ENCODE data around the gene PHACTR1.

Gene PHACTR1

GRCh38 chr6:12958052-12958706 lies 241.6 kb downstream of the PHACTR1 start:
- no peak for DNase-seq

- no peak for DNase-seq
These were observed 245.2 kb downstream of the PHACTR1 start for GRCh38 chr6:12961761-12962160.

- DNase-seq: no peak
These were observed 246.0 kb downstream of the PHACTR1 start for GRCh38 chr6:12962529-12962928.

GRCh38 chr6:12962987-12963386 lies 246.4 kb downstream of the PHACTR1 start:
- no peak for DNase-seq

- no peak for DNase-seq
These were observed 247.0 kb downstream of the PHACTR1 start for GRCh38 chr6:12963567-12963966.

GRCh38 chr6:12967686-12968085 lies 251.1 kb downstream of the PHACTR1 start:
- no peak for DNase-seq

GRCh38 chr6:12968290-12968689 lies 251.7 kb downstream of the PHACTR1 start:
- no peak for DNase-seq

- no peak for DNase-seq
These were observed 252.4 kb downstream of the PHACTR1 start for GRCh38 chr6:12968839-12969558.

GRCh38 chr6:12969966-12970365 lies 253.4 kb downstream of the PHACTR1 start:
- DNase-seq: no peak

- no peak for DNase-seq
These were observed 256.8 kb downstream of the PHACTR1 start for GRCh38 chr6:12973386-12973785.

- DNase-seq: no peak
These were observed 258.0 kb downstream of the PHACTR1 start for GRCh38 chr6:12974551-12974950.

GRCh38 chr6:12976366-12976765 lies 259.8 kb downstream of the PHACTR1 start:
- no peak for DNase-seq

GRCh38 chr6:12977206-12977605 lies 260.6 kb downstream of the PHACTR1 start:
- DNase-seq: no peak

GRCh38 chr6:12977806-12978205 lies 261.2 kb downstream of the PHACTR1 start:
- no peak for DNase-seq

GRCh38 chr6:12980741-12981140 lies 264.2 kb downstream of the PHACTR1 start:
- DNase-seq: no peak

- DNase-seq: no peak
These were observed 268.2 kb downstream of the PHACTR1 start for GRCh38 chr6:12984776-12985175.

- DNase-seq: no peak
These were observed 271.2 kb downstream of the PHACTR1 start for GRCh38 chr6:12987783-12988182.

- DNase-seq: no peak
These were observed 273.6 kb downstream of the PHACTR1 start for GRCh38 chr6:12990162-12990561.

GRCh38 chr6:12991435-12991834 lies 274.9 kb downstream of the PHACTR1 start:
- DNase-seq: no peak

- DNase-seq: no peak
These were observed 276.2 kb downstream of the PHACTR1 start for GRCh38 chr6:12992770-12993169.

- no peak for DNase-seq
These were observed 276.8 kb downstream of the PHACTR1 start for GRCh38 chr6:12993283-12993898.

- DNase-seq: no peak
These were observed 278.9 kb downstream of the PHACTR1 start for GRCh38 chr6:12995419-12995818.

- DNase-seq: no peak
These were observed 284.0 kb downstream of the PHACTR1 start for GRCh38 chr6:13000537-13000936.

- no peak for DNase-seq
These were observed 285.4 kb downstream of the PHACTR1 start for GRCh38 chr6:13001927-13002326.
